Smooth muscle cell of the umbilical artery (primary cell): Measurements from ENCODE around the gene RELL2. TPM values are rescaled to one million over a fixed set of nuclear protein-coding genes. Genes with fewer than 3 reads are reported as not detected.

Experiments
- total RNA-seq: library from RNA; depleted of rRNA; stranded (reverse); fragments of >200 nt; gene quantifications from 2 replicates; pipeline ENCODE4 v1.2.3, GENCODE V29; 2014

The RELL2 gene, protein sequence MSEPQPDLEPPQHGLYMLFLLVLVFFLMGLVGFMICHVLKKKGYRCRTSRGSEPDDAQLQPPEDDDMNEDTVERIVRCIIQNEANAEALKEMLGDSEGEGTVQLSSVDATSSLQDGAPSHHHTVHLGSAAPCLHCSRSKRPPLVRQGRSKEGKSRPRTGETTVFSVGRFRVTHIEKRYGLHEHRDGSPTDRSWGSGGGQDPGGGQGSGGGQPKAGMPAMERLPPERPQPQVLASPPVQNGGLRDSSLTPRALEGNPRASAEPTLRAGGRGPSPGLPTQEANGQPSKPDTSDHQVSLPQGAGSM
- total RNA-seq: 3.9 and 7.0 TPM in 2 replicates

DNA sequence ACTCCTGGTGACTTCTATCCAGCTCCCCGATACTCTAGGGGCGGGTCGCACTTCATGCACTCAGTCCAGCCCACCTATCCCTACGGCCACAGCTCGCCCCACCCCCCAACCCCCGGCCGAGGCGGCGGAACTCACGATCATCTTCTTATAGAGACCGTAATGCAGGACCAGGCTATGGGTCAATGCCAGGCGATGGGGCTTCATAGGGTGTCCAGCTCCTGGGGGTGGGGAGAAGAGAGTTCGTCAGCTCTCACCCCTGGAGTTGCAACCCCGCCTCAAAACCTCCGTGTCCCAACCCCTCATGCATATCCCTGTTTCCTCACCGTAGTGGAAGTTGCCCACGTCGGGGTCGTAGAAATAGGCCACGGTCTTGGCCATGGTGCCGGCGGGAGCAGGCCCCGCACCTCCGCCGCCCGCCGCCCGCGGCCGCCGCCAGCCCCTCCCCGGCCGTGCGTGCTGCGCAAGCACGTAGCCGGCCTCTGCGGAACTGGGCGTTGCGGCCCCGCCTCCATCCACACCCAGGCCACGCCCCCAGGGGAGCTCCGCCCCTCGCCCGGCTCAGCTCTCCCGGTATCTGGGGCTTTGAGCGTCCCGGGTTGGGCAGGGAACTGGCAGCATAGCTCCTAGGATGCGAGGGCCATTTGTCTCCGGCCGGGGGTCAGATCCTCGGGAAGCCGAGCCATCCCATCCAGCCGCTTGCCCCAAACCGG is at the start of gene RELL2, which contains the start of gene HDAC3:
TSS of gene RELL2 (plus strand) at position 585 of the 710 bp plus-strand sequence. CDS start 1,229 bp downstream, outside the sequence.
TSS of gene HDAC3 (minus strand) at position 437 of the 710 bp plus-strand sequence. CDS start at position 378, 59 bp downstream.

DNA sequence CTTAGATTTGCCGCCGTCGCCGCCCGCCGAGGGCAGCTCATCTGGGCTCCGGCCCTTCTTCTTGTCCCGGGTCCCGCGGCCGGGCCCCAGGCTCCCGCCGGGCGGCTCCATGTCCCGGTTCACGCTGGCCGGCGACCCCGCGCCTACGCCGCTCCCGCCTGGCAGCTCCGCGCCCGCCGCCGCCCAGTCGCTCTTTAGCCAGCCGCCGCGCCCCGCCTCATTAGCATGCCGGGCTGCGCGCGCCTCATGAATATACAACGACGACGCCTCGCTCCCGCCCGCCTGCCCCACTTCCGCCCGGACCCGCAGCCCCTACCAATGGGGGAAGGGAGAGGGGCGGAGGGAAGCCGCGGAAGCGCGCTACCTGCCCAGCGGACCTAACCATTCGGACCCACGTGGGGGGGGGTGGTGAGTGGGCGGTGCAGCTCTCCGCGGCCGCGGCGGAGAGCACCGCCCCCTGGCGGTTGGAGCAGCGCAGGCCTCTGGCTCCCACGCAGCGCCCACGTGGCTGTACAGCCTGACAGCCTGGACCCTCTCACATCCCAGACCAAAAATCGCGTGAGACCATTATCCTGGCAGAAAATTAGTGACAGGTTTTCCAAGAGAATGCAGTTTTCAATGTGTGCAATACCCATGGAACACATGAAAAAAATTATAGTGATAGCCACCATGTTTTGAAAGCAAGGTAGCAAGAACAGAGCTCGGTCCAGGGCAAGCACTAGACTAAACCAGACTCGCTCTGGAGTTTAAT is 17.8 kb upstream of the RELL2 start, which contains the start of gene DIAPH1:
TSS of gene DIAPH1 (minus strand) at position 197 of the 751 bp plus-strand sequence. CDS start at position 111, 86 bp downstream.

DNA sequence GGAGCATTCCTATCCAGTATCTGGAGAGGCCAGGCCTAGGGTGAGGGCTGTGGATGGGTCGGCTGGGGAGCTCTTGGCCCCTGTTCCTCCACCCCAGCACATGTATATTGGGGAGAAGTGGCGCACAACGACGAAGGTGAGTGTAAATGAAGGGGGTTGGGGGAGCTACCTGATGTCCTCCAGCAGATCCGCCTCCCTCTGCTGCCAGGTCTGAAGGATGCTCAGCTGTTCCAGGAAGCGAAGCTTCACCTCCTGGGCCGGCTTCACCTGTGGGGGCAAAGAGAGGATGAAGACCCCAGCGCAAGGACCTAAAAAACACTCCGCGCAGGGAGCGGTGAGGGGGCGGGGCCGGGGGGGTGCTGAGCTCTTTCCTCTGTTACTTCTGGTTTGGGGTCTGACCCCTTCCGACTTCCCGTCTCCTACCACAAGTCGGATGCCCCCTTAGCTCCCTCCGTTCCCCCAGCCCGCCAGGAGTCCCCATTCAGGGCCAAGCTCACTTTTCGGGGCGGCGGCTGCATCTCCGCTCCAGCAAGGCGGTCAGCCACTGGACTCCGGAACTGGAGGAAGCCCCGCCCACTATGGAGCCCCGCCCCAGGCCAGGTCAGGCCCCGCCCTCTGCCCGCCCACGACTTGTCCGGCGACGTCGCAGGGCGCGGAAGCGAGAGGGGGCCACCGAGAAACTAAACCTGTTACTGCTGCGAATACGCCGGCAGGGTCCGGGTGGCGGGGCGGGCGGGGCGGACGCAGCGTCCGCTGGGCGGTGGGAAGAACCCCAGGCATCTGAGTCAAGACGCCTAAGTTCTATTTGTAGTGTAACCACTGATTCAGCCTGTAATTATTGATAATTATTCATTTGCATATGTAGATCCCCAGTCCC is 14.3 kb downstream of the RELL2 start, which contains the start of gene FCHSD1:
TSS of gene FCHSD1 (minus strand) at position 568 of the 877 bp plus-strand sequence. CDS start at position 518, 50 bp downstream.

DNA sequence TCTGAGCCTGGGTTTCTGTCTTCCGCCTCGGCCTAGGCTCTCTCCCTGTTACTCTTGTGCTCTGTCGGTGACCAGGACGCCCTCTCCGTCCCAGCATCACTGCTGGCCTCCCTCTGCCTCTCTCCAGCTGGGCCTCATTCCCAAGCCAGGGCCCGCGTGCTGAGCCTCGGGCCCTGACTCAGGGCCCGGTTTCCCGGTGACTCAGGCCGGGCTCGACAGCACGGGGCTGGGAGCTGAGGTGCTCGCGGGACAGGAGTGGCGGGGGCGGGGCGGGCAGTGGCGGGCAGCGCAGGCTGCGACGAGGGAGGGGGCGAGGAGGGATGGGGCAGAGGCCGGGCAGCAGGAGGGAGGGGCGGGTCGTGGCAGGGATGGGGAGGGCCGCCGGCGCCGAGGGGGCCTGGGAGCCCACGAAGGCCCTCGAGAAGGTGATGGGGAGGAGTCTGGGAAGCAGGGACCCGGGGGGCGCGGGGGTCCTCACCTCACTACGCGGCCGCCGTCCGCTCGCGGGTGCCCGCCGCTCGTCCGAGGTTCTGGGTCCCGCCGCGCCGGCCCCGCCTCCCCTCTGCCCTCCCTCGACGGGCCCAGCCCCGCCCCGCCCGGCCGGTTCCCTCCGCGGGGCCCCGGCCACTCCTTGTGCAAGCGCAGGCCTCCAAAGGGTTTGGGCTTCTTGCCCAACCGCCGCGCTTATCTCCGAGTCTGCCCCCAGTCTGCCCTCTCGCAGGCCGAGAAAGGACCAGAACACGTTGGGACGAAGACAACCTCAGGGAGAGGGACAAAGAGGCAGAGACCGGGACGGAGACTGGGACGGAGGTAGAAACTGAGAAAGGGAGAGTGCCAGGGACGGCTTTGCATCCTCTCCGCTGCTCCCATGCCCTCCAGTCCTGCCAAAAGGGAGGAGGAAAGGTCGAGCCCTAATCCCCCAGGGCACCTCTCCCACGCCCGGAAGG is 45.2 kb downstream of the RELL2 start, which contains the start of gene ARAP3:
TSS of gene ARAP3 (minus strand) at position 536 of the 947 bp plus-strand sequence. CDS start 1,744 bp downstream, outside the sequence.

Other genes starting within 250 kb of the RELL2 start
- gene PCDHGB4, start 249.3 kb upstream of the RELL2 start, total RNA-seq: 25.5 and 27.3 TPM in 2 replicates
- 2.8 and 3.0 TPM in 2 replicates for gene PCDHGA8, start 244.4 kb upstream of the RELL2 start, total RNA-seq
- 30.9 and 34.3 TPM in 2 replicates for gene PCDHGB5, start 239.1 kb upstream of the RELL2 start, total RNA-seq
- 3.6 and 4.5 TPM in 2 replicates for gene PCDHGA9, start 234.2 kb upstream of the RELL2 start, total RNA-seq
- gene PCDHGB6, start 229.0 kb upstream of the RELL2 start, total RNA-seq: 2.4 and 2.8 TPM in 2 replicates
- 6.8 and 8.6 TPM in 2 replicates for gene PCDHGA10, start 224.0 kb upstream of the RELL2 start, total RNA-seq
- 8.3 and 10.1 TPM in 2 replicates for gene PCDHGB7, start 219.3 kb upstream of the RELL2 start, total RNA-seq
- 12.5 and 19.4 TPM in 2 replicates for gene PCDHGA11, start 215.9 kb upstream of the RELL2 start, total RNA-seq
- gene PCDHGA12, start 206.5 kb upstream of the RELL2 start, total RNA-seq: 16.3 and 33.7 TPM in 2 replicates
- gene PCDHGC3, start 161.0 kb upstream of the RELL2 start, total RNA-seq: 38.6 and 69.3 TPM in 2 replicates
- gene PCDHGC4, start 152.0 kb upstream of the RELL2 start, total RNA-seq: 2.4 and 3.5 TPM in 2 replicates
- gene PCDHGC5, start 147.9 kb upstream of the RELL2 start, total RNA-seq: 2.4 and 10.2 TPM in 2 replicates
- gene DIAPH1, start 18.0 kb upstream of the RELL2 start, total RNA-seq: 14.0 and 53.9 TPM in 2 replicates
- 44.2 and 49.2 TPM in 2 replicates for gene HDAC3, start 148 bp upstream of the RELL2 start, total RNA-seq
- gene FCHSD1, start 14.4 kb downstream of the RELL2 start, total RNA-seq: 39.2 and 61.7 TPM in 2 replicates
- gene ARAP3, start 45.2 kb downstream of the RELL2 start, total RNA-seq: 8.9 and 14.5 TPM in 2 replicates
- 0.60 and 0.89 TPM in 2 replicates for gene PCDH1, start 241.4 kb downstream of the RELL2 start, total RNA-seq